ENCODE data around the gene RHOH. TPM values are rescaled to one million over a fixed set of nuclear protein-coding genes. Genes with fewer than 3 reads are reported as not detected.
"Not testable (repeated sequence)": the region's sequence is repeated elsewhere in the genome, so short reads cannot be mapped to it uniquely, and the experiment has no call there.

RHOH gene
- total RNA-seq, 1 donor: 164 TPM

GRCh38 chr4:40294339-40294738 is 97.5 kb downstream of the RHOH start:
- Histone ChIP-seq H3K4me3 (ENCODE audit: low read length) (no peak overlapping the region), H3K27me3 (ENCODE audit: insufficient read depth, low read length) (no peaks in the 10 kb centered on the region), H3K4me1 (ENCODE audit: insufficient read depth, low read length) (peaks cover 60% of the 10 kb centered on the region), H3K9me3 (ENCODE audit: low read depth, low read length) (peaks cover 7% of the 10 kb centered on the region)

- not testable (repeated sequence) for H3K9me3 ChIP-seq (ENCODE audit: low read depth, low read length); H3K27me3 ChIP-seq (ENCODE audit: insufficient read depth, low read length); H3K4me3 ChIP-seq (ENCODE audit: low read length)
- H3K4me1 ChIP-seq (ENCODE audit: insufficient read depth, low read length): peaks cover 60% of the 10 kb centered on the region
Measured at GRCh38 chr4:40295030-40295429, 98.2 kb downstream of the RHOH start.

- Histone ChIP-seq H3K4me3 (ENCODE audit: low read length) (no peak overlapping the region), H3K4me1 (ENCODE audit: insufficient read depth, low read length) (peaks cover 60% of the 10 kb centered on the region), H3K27me3 (ENCODE audit: insufficient read depth, low read length) (no peaks in the 10 kb centered on the region)
Measured at GRCh38 chr4:40295572-40295971, 98.7 kb downstream of the RHOH start.

More at GRCh38 chr4:40295572-40295971, 98.7 kb downstream of the RHOH start:
- peaks cover 7% of the 10 kb centered on the region for H3K9me3 ChIP-seq (ENCODE audit: low read depth, low read length)

Other genes with a start within 250 kb of the RHOH start
- gene PDS5A, start 219.1 kb upstream of the RHOH start, total RNA-seq: 120 TPM
- gene N4BP2, start 140.2 kb upstream of the RHOH start, total RNA-seq: 36.2 TPM
- 0.42 TPM for gene CHRNA9, start 138.3 kb downstream of the RHOH start, total RNA-seq

All from mononuclear cell (primary cell).